Measurements from ENCODE around the gene EPHA3.
"Not testable (repeated sequence)": the region's sequence is repeated elsewhere in the genome, so short reads cannot be mapped to it uniquely, and the experiment has no call there.

The EPHA3 gene

GRCh38 chr3:89320186-89320585, 212.8 kb downstream of the EPHA3 start:
- DNase-seq, result no peak
- in situ Hi-C loops (cut with MboI; ENCODE audit: low pct_unique_long_range_greater_than_20kb, low sequenced_read_pairs), result no loop called here

GRCh38 chr3:89326997-89327396, 219.6 kb downstream of the EPHA3 start:
- no peak for DNase-seq
- in situ Hi-C loops (cut with MboI; ENCODE audit: low pct_unique_long_range_greater_than_20kb, low sequenced_read_pairs), result no loop called here

- no peak for DNase-seq
- in situ Hi-C loops (cut with MboI; ENCODE audit: low pct_unique_long_range_greater_than_20kb, low sequenced_read_pairs), result no loop called here
Observed at GRCh38 chr3:89332386-89332785, 225.0 kb downstream of the EPHA3 start.

- no peak for DNase-seq
- in situ Hi-C loops (cut with MboI; ENCODE audit: low pct_unique_long_range_greater_than_20kb, low sequenced_read_pairs), result no loop called here
Observed at GRCh38 chr3:89332793-89333192, 225.4 kb downstream of the EPHA3 start.

GRCh38 chr3:89335693-89336092, 228.3 kb downstream of the EPHA3 start:
- DNase-seq, result no peak
- in situ Hi-C loops (cut with MboI; ENCODE audit: low pct_unique_long_range_greater_than_20kb, low sequenced_read_pairs), result no loop called here

GRCh38 chr3:89340408-89340807, 233.0 kb downstream of the EPHA3 start:
- no peak for DNase-seq
- in situ Hi-C loops (cut with MboI; ENCODE audit: low pct_unique_long_range_greater_than_20kb, low sequenced_read_pairs), result no loop called here

- in situ Hi-C loops (cut with MboI; ENCODE audit: low pct_unique_long_range_greater_than_20kb, low sequenced_read_pairs), result no loop called here
- no peak for DNase-seq
Observed at GRCh38 chr3:89344076-89344475, 236.7 kb downstream of the EPHA3 start.

GRCh38 chr3:89350935-89351334, 243.5 kb downstream of the EPHA3 start:
- in situ Hi-C loops (cut with MboI; ENCODE audit: low pct_unique_long_range_greater_than_20kb, low sequenced_read_pairs); DNase-seq: not testable (repeated sequence)

- DNase-seq, result no peak
- in situ Hi-C loops (cut with MboI; ENCODE audit: low pct_unique_long_range_greater_than_20kb, low sequenced_read_pairs), result no loop called here
Observed at GRCh38 chr3:89353465-89353864, 246.0 kb downstream of the EPHA3 start.

GRCh38 chr3:89358281-89358680, 250.9 kb downstream of the EPHA3 start:
- DNase-seq, result no peak
- in situ Hi-C loops (cut with MboI; ENCODE audit: low pct_unique_long_range_greater_than_20kb, low sequenced_read_pairs), result no loop called here

- no peak for DNase-seq
- in situ Hi-C loops (cut with MboI; ENCODE audit: low pct_unique_long_range_greater_than_20kb, low sequenced_read_pairs), result no loop called here
Observed at GRCh38 chr3:89360156-89360555, 252.7 kb downstream of the EPHA3 start.

- DNase-seq, result no peak
- in situ Hi-C loops (cut with MboI; ENCODE audit: low pct_unique_long_range_greater_than_20kb, low sequenced_read_pairs), result no loop called here
Observed at GRCh38 chr3:89362496-89362895, 255.1 kb downstream of the EPHA3 start.

- in situ Hi-C loops (cut with MboI; ENCODE audit: low pct_unique_long_range_greater_than_20kb, low sequenced_read_pairs), result no loop called here
Observed at GRCh38 chr3:89363171-89363570, 255.8 kb downstream of the EPHA3 start.

GRCh38 chr3:89364314-89364713, 256.9 kb downstream of the EPHA3 start:
- in situ Hi-C loops (cut with MboI; ENCODE audit: low pct_unique_long_range_greater_than_20kb, low sequenced_read_pairs), result no loop called here
- no peak for DNase-seq

More at GRCh38 chr3:89363171-89363570, 255.8 kb downstream of the EPHA3 start:
- no peak for DNase-seq

- no peak for DNase-seq
- in situ Hi-C loops (cut with MboI; ENCODE audit: low pct_unique_long_range_greater_than_20kb, low sequenced_read_pairs), result no loop called here
Observed at GRCh38 chr3:89367166-89367565, 259.7 kb downstream of the EPHA3 start.

GRCh38 chr3:89368846-89369245, 261.4 kb downstream of the EPHA3 start:
- in situ Hi-C loops (cut with MboI; ENCODE audit: low pct_unique_long_range_greater_than_20kb, low sequenced_read_pairs), result no loop called here
- no peak for DNase-seq

- in situ Hi-C loops (cut with MboI; ENCODE audit: low pct_unique_long_range_greater_than_20kb, low sequenced_read_pairs), result no loop called here
- DNase-seq, result no peak
Observed at GRCh38 chr3:89372456-89372855, 265.0 kb downstream of the EPHA3 start.

- no peak for DNase-seq
- in situ Hi-C loops (cut with MboI; ENCODE audit: low pct_unique_long_range_greater_than_20kb, low sequenced_read_pairs), result no loop called here
Observed at GRCh38 chr3:89373434-89373833, 266.0 kb downstream of the EPHA3 start.

GRCh38 chr3:89375451-89375850, 268.0 kb downstream of the EPHA3 start:
- in situ Hi-C loops (cut with MboI; ENCODE audit: low pct_unique_long_range_greater_than_20kb, low sequenced_read_pairs), result no loop called here

GRCh38 chr3:89380016-89380415, 272.6 kb downstream of the EPHA3 start:
- no peak for DNase-seq

More at GRCh38 chr3:89375451-89375850, 268.0 kb downstream of the EPHA3 start:
- no peak for DNase-seq

GRCh38 chr3:89392991-89393390, 285.6 kb downstream of the EPHA3 start:
- in situ Hi-C loops (cut with MboI; ENCODE audit: low pct_unique_long_range_greater_than_20kb, low sequenced_read_pairs), result no loop called here
- no peak for DNase-seq

More at GRCh38 chr3:89380016-89380415, 272.6 kb downstream of the EPHA3 start:
- in situ Hi-C loops (cut with MboI; ENCODE audit: low pct_unique_long_range_greater_than_20kb, low sequenced_read_pairs), result no loop called here

- in situ Hi-C loops (cut with MboI; ENCODE audit: low pct_unique_long_range_greater_than_20kb, low sequenced_read_pairs), result no loop called here
- DNase-seq, result no peak
Observed at GRCh38 chr3:89395456-89395855, 288.0 kb downstream of the EPHA3 start.
